Gastroesophageal sphincter (tissue), 3 donors: Measurements from ENCODE around the gene SCD5.

Experiments used
- POLR2A ChIP-seq, 2 donors: fragments of 450-650 bp; IDR thresholded peaks; one replicate each; pipeline ENCODE4 v1.6.1; 2017; ENCODE audit warnings: antibody characterized with exemption in 2 of 2, mild to moderate bottlenecking in 2 of 2, moderate library complexity in 1 of 2
- POLR2AphosphoS5 ChIP-seq: sonication (generic); formaldehyde crosslinking; IDR thresholded peaks from one replicate; pipeline ENCODE4 v1.6.1; 2017; ENCODE audit warnings: antibody characterized with exemption
- TF ChIP-seq, protein P1 (sequence below), 4 experiments: fragments of 200-600 bp in 2 of 4; fragments of 450-650 bp in 2 of 4; sonication (generic) in 1 of 4; IDR thresholded peaks; one replicate each; pipeline ENCODE4 v1.5.1; 2017 to 2019; ENCODE audit warnings: antibody characterized with exemption in 4 of 4, mild to moderate bottlenecking in 2 of 4, moderate library complexity in 2 of 4

DNA sequence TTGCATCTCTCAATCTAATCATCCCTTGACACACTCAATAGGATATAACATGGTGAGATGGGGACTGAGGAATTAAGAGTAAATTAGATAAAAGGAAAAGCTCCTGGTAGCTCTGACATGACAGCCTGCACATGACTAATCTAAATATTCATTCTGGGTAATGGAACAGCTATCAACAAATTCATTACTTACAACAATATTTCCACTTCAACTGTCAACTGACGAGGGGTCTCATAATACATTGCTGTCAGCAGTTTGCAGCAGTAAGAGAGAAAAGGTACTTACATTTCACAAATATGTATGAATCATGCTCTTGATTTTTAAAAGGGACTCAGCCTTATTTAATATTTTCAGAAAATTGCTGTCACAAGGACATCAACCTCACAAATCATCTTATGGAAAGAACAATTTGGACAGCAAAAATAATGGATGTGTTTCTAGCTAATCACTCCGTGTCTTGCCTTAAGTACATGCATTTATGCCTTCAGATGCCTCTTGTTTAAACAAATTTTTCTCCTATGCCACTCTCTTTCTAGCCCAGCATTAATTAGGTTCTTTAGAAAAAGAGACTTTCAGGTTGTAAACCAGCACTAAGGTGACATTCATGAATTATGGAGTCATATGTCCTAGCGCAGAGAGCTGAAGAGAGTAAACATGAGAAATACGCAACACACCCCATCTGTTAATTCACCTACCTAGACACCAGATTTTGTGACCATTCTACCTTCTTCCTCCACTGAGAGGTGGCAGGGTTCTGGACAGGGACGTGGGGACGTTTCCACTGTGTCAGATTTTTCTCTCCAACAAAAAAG is 137.2 kb downstream of the SCD5 start:
- TF ChIP-seq, protein P1, sequence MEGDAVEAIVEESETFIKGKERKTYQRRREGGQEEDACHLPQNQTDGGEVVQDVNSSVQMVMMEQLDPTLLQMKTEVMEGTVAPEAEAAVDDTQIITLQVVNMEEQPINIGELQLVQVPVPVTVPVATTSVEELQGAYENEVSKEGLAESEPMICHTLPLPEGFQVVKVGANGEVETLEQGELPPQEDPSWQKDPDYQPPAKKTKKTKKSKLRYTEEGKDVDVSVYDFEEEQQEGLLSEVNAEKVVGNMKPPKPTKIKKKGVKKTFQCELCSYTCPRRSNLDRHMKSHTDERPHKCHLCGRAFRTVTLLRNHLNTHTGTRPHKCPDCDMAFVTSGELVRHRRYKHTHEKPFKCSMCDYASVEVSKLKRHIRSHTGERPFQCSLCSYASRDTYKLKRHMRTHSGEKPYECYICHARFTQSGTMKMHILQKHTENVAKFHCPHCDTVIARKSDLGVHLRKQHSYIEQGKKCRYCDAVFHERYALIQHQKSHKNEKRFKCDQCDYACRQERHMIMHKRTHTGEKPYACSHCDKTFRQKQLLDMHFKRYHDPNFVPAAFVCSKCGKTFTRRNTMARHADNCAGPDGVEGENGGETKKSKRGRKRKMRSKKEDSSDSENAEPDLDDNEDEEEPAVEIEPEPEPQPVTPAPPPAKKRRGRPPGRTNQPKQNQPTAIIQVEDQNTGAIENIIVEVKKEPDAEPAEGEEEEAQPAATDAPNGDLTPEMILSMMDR (IDR thresholded peaks at IDR 0.05): no peak
- no peak for TF ChIP-seq POLR2A (IDR thresholded peaks at IDR 0.05)
- no peak for TF ChIP-seq POLR2AphosphoS5
